HG03457 (cell line): ENCODE measurements around the gene TSPAN9.

Experiments used
- ATAC-seq: cut with Tn5 transposase; IDR thresholded peaks from one replicate; pipeline ENCODE4 v1.9.1; 2021; ENCODE audit warnings: moderate number of reproducible peaks; ENCODE audit not compliant: unreplicated experiment

TSPAN9 gene

DNA sequence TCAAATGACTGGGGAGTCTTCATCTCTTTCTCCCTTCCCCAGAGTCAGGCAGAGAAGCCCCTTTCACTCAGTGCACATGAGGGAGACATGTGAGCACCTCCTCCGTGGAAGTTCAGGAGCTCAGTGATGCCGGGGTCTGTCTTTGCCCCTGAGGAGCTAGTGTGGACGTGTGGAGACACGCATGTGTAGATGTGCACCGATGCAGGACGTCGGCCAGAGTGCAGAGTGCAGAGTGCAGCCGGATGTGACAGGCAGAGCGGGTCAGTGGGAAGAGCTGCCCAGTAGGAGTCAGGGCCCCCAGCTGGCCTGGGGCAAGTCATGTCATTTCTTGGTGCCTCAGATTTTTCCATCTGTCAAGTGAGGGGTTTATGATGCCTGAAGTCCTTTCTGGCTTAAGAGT is 20.7 kb downstream of the TSPAN9 start:
- no peak for ATAC-seq

DNA sequence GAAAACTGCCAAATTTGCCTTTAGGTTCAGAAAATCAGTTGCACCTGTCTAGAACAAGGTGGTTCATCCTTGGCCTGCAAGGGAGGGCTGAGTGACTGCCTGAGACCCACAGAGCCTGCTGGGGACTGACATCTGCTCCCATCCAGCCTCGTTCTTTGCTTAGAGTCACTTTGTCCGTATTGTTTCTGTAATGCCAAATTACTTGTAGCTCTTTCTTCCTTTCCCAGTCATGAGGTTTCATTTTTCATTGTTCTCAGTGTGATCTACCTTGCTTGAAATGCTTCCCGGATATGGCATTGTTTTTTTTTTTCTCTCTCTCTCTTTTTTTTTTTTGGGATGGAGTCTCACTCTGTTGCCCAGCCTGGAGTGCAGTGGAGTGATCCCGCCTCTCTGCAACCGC is 21.3 kb downstream of the TSPAN9 start:
- ATAC-seq, result no peak

DNA sequence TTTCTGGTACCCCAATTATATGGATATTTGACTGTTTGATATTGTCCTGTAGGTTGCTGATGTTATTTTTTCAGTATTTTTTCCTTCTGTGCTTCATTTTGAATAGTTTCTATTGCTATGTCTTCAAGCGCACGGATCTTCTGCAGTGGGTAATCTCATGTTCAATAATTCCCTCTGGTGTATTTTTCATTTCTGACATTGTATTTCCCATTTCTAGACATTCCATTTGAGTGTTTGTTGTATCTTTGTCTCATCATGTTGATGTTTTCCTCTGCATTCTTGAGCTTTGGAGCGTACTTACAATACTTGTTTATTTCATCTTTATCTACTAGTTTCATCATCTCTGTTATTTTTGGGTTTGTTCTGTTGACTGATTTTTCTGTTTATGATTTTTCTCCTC is 22.0 kb downstream of the TSPAN9 start:
- ATAC-seq, result no peak

DNA sequence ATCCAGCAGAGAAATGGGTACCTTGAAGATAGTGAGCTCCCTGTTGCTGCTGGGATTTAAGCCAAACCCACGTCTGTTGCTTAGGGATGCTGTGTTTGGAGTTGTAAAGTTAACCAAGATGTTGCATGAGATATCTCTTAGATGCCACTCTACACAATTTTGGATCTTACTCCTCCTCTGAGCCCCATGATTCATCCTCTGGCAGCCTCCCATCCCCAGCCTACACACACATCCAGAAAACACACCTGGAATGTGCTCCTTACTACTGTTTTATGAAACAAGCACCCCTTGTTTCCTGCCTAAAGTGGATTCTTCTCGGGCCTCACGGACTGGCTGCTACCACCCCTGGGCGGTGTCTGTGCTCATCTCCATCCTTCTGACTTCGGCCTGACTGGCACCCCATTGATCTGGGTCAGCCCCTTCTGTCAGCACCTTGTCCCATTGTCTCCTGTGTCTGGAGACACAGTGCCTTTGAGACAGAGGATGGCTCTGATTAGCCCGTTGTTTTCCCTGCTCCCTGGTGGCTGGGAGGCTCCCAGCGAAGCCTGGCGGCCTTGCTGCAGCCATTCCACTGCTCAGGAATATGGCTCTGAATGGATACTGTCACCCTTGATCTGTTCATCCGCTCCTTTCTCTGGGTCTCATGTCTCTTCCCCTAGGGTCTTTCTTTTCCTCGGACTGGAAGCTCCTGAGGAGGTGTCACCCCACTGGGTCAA is 24.3 kb downstream of the TSPAN9 start:
- no peak for ATAC-seq

DNA sequence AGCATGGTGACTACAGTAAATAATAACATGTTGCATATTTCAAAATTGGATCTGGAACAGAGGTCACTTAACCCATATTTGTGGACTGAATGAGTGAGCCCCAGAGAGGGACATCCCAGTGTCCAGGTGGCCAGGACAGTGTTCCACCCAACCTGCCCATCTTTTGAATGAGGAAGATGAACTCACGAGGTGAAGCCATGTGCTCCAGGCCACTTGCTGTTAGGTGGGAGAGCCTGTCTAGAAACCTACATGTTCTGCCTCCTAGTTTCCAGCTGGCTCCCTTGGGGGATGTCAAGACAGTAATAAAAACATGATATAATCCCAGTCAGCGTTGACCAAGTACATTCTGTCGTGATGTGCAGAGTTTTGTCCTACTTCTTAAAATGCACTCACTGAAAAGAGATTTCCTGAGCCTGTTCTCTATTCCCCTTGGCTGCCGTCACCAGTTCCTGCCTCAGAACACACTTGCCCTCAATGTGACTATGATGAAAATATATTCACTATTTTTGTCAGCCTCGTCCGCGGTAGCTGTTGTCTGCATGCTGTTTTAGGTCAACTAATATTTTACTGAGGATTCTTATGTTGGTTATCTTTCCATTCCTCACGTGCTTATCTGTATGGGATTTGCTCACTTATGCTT is 25.7 kb downstream of the TSPAN9 start:
- no peak for ATAC-seq

DNA sequence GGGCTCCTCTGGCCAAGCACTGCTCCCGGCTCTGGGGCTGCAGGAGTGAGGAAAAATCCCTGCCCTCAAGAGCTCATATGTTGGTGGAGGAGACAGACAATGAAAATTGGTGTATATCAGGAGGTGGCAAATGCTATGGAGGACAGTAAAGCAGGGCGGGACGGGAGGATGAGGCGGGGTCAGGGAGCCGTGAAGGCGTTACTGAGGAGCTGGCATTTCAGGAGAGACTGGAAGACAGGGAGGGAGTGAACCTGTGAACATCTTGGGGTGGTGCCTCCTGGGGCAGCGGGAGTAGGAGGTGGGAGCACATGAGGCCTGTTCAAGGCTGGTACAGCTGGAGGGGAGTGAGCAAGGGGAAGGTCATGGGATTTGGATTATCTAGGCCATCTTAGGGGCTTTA is 26.6 kb downstream of the TSPAN9 start:
- no peak for ATAC-seq

DNA sequence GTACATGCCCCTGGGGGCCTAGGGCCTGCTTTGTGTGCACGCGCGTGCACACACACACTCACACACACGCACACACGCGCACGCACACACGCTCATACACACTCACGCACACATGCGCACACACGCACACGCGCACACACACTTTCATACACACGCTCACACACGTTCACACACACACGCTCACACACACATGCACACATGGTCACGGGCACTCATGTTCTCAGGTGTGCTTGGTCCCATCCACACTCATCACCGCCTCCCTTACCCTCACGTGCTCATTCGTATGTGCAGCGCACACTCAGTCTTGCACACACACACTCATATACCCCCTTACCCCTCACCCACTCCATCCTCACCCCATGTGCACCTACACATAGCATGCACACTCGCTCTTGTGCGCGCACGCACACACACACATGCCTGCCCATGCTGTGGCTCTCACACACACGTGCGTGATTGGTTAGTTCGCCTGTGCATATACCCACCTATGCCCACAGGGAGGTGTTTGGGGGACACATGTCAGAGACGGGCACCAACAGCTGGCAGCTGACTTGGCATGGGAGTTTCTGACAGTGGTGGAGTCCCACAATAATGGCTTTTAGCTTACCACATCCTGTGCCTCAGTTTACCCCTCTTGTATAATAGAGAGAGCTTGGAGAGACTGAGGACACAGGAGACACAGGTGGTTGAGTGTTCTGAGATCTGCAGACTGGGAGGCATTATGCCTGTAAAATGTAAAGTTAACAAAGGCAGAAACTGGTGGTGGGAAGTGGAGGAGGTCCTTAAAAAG is 28.7 kb downstream of the TSPAN9 start:
- no peak for ATAC-seq

DNA sequence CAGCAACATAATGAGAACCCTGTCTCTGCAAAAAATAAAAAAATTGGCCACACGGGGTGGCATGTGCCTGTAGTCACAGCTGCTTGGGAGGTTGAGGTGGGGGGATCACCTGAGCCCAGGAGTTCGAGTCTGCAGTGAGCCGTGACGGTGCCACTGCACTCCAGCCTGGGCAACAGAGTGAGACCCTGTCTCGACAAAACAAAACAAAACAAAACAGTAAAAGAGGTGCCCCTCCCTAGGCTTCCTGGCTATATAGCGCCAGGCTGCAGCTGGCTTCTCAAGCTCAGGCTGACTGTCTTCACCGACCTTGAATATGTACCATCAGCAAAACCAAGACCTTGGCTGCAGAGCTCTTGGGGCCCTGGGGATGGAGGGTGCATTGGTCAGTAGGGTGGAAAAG is 29.4 kb downstream of the TSPAN9 start:
- ATAC-seq, result no peak

DNA sequence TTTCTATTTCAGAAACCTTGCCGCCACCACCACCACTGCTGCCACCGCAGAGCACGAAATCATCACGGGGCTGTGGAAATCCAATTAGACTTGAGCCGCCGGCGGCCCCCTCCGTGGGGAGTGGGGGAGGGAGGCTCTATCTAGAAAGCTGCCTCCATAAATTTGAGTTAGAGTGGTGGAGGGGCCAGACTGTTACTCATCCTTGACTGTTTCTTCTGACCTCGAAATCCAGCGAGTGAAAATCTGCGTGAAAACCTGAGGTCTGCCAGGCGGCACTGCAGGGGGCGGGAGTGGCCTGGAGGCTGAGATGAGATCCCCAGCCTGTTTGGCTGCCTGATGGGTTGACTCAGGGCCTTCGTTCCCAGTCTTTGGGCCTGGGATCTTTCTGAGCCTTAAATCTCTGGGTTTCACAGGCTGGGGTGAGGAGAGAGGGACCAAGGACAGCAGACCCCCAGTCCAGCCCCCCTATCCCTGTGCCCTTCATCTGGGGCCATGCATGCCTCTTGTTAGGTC is 29.9 kb downstream of the TSPAN9 start:
- ATAC-seq, result no peak

DNA sequence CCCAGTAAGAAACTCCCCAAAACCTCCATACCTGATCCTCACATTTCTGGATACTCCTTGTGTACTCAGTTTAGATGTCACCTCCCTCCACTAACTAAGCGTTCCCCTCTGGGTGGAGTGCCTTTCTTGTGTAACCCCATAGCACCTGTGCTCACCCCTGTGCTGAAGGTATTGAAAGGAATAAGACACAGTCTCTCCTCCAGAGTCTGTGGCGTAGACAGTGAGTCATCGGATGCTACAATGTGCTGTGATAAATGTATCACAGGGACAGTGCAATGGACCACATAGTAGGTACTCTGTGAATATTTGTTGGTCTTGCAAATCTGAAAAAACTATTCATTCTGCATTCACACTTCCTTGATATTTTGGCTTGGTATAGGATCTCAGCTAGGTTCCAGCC is 30.8 kb downstream of the TSPAN9 start:
- ATAC-seq, result no peak

DNA sequence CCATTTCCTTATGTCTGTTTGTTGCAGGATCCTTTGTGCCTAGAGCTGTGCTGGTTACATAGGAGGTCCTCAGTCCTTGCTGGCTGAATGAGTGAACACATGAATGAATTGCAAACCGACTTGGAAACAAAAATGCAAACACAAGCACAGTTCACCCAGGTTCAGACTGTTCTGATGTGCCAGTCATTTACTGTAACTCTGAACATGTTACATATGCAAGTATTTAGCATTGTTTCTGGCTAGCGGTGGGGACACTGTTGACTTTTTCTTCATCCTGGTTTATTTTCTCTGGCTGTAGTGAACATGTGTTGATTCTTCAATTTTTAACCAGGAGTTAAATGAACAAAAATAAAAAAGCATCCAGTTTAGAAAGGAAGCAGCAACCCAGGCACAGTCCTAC is 33.4 kb downstream of the TSPAN9 start:
- no peak for ATAC-seq

DNA sequence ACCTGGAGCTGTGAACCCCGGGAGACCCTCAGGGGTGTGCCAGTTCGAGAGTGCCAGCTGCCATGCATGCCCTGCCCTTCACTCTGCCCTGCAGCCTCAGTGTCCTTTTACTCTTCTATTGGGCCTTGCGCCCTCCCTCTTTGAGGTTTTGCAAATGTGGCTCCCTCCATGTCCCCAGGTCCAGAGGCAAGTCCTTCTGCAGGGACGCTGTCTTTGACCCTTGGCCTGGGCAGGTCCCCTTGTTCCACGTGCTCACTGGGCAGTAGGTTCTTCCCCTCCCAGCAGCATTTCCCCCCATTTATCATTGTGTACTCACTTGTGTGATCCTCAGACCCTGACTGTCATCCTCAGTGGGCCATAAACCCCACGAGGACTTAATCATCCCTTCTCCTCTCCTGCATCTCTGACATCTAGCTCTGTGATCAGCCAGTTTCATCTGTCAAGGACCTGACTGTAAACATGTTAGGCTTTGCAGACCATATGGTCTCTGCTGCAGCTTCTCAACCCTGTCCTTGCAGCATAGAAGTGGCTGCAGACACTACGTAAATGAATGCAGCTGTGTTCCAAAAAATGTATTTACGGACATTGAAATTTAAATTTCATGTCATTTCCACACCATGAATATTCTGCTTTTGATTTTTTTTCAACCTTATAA is 36.6 kb downstream of the TSPAN9 start:
- ATAC-seq, result no peak

DNA sequence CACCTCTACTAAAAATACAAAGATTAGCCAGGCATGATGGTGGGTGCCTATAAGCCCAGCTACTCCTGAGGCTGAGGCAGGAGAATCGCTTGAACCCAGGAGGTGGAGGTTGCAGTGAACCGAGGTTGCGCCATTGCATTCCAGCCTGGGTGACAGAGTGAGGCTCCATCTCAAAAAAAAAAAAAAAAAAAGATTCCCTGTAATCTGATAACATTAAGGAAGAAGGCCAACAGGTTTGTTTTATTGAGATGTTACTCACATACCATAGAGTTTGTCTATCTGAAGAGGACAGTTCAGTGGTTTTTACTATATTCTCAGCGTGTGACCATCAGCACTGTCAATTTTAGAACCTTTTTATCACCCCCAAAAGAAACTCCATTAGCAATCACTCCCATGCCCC is 37.5 kb downstream of the TSPAN9 start:
- ATAC-seq, result no peak

DNA sequence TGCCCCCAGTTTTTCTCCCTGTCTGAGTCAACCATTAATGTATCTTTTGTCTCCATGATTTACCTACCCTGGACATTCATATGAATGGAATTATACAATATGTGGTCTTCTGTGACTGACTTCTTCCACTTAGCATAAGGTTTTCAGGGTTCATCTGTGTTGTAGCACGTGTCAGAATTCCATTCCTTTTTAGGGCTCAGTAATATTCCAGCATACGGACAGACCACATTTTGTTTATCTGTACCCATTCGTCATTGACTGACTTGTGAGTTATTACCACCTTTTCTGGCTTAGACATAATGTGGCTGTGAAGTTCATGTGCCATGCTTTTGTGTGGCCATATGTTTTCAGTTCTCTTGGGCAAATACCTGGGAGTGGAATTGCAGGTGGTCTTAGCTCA is 37.9 kb downstream of the TSPAN9 start:
- no peak for ATAC-seq

DNA sequence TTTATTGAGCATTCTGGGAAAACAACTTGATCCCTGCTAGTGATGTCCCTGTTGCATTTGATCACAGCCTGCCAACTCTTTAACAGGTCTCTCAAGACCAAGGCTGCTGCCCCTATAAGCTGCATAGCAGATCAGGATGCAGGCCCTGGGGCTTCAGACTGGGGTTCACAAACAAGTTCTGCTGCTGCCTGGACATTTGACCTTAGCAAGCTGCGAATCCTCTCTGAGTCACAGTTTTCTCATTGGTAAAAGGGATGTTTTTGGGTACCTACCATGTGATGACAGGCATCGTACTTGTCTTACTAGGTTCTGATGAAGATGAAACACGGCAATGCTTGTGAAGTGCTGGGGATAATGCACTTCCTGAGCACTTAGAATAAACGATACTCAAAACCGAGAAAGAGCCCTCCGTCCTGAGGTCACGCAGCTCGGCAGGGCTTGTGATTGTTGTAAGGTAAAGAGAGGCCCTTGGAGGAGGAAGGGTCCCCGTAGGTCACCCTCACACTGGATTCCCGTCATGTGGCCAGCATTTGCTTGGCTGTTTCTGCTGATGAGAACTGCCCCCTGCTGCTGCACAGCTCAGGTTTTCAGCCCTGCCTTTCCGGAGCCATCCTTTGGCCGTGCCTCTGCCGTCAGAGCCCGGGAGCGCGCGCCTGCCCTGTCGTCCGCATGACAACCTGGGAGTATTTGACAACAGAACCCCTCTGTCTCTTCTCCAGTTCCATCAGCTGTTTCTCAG is 39.1 kb downstream of the TSPAN9 start:
- ATAC-seq, result no peak

DNA sequence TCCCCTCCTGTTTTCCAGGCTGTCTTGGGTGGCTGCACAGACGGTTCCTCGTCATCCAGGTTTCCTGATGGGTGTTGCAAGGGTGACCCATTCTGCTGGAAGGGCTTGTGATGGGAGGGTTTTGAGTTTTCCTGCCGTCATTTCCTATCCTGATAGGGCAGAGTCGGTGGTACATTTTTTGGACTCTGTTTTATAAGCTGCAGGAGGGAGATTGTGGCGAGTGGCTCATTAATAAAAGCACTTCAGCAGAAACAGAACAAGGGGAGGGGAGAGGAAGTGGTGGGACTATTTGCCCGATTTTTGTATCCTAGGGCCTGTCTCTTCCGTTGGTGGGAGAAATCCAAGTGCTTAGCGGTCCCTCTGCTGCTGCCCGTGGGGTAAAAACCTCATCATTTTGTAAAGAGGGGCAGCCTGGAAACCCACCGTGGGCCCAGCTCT is 40.0 kb downstream of the TSPAN9 start:
- ATAC-seq, result no peak

DNA sequence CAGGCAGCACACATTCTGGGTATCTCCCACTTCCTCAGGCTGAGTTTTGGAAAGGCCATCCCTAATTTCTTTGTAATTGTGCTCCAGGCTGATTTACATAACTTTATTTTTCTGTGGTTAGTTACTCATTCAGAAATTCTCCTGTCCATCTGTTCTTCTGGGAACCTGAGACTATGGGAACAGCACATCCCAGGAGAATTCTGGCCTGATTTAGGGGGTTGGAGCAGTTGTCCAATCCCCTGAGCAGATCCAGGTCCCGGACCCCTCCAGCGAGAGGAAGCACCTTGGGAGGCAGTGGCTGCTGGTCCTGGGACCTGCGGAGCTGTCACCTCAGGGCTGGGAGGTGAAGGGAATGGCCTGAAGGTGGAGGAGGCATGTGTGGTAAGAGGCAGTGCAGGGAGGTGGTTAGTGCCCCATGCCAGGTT is 40.4 kb downstream of the TSPAN9 start:
- ATAC-seq, result no peak

DNA sequence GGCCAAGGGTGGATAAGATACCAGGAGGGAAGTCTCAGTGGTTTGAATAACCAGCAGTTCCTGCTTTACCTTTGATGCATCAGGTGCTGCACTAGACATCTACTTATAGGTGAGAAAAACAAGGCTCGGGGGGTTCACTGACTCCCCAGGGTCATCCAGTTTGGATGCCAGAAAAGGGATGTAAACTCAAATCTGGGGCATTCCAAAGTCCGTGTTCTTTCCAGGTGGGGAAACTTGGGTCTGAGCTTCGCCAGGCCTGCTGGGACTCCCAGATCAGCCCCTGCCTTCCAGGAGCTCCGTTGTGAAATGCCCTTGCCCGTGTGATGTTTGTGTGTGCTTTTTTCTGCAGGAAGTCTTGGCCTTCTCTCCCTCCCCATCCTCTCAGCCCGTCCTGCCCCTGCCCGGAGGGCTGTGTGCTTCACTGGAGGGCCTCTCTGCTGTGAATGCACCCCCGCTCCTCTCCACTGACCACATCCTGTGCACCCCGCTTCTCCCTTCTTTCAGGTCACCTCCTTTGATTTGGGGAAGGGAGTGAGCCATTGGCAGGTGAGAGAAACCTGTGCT is 42.1 kb downstream of the TSPAN9 start:
- no peak for ATAC-seq

DNA sequence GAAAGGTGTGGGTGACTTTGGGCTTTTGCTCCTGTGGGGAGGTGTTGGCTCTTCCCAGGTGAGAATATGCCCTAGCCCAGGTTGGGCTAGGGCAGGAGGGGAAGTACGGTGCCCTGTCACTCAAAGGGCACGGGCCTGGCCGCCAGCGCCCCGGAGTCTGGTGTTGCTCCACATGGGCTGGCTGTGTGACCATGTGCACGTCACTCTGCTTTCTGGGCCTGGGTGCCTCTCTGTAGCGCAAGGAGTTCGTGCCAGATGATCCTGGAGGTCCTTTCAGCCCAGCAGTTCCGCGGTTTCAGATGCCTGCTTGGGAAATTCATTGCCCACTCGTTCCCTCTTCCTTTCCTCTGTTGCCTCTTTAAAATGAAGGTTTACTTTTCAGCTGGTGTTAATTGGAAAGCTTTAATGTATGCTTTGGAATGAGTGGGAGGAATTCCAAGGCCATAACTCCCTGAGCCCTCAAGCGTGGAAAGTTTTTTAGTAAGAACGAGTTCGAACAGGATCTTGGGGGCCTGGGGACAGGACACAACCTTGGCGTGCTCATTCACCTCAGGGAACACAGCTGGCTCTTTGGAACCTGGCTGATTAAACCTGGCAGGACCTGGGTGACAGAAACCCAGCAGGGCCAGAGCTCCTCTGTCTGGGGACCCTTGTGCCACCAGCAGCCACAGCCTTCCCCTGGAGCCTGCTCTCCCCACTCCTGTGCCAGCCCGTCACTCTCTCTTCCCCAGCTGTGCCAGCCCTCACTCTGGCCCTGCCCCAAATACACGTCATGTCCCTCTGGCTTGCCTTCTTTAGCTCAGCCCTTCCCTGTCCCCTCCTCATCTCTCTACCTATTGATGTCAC is 42.8 kb downstream of the TSPAN9 start:
- ATAC-seq, result no peak
